SJCRH30 (cell line): ENCODE data around the gene RBM20. TPM values are rescaled to one million over a fixed set of nuclear protein-coding genes. Genes with fewer than 3 reads are reported as not detected.
A peak's percentile ranks its signal among the peaks of the same experiment; 100 is the strongest.
"Not testable (repeated sequence)": the region's sequence is repeated elsewhere in the genome, so short reads cannot be mapped to it uniquely, and the experiment has no call there.

Source experiments
- DNase-seq, 2 experiments: peaks; one replicate each; pipeline ENCODE4 v3.0.0-alpha.2; 2015 to 2020
- H3K27ac ChIP-seq: fragments of 250-450 bp; sonication (Bioruptor Pico); 2 replicates; pipeline ENCODE4 v1.5.1; 2020; ENCODE audit warnings: mild to moderate bottlenecking, moderate library complexity
- H3K27me3 ChIP-seq: fragments of 250-450 bp; sonication (Bioruptor Pico); 2 replicates; pipeline ENCODE4 v1.5.1; 2020; ENCODE audit warnings: mild to moderate bottlenecking, moderate library complexity
- H3K36me3 ChIP-seq: fragments of 250-450 bp; sonication (Bioruptor Pico); 2 replicates; pipeline ENCODE4 v1.5.1; 2020; ENCODE audit warnings: mild to moderate bottlenecking, moderate library complexity
- H3K4me1 ChIP-seq: fragments of 250-450 bp; sonication (Bioruptor Pico); 2 replicates; pipeline ENCODE4 v1.5.1; 2020; ENCODE audit warnings: mild to moderate bottlenecking, moderate library complexity
- H3K4me3 ChIP-seq: fragments of 250-450 bp; sonication (Bioruptor Pico); 2 replicates; pipeline ENCODE4 v1.5.1; 2020; ENCODE audit warnings: mild to moderate bottlenecking, moderate library complexity
- H3K9me3 ChIP-seq: fragments of 250-450 bp; sonication (Bioruptor Pico); replicated peaks from 2 replicates; pipeline ENCODE4 v1.5.1; 2020; ENCODE audit warnings: mild to moderate bottlenecking, moderate library complexity
- total RNA-seq: library from RNA; depleted of rRNA; stranded (reverse); fragments of >200 nt; shearing (Covaris generic); gene quantifications from 2 replicates; pipeline ENCODE4 v1.2.3, GENCODE V29; 2014; rRNA removed

The RBM20 gene
- total RNA-seq = 11.1 and 12.4 TPM in 2 replicates

DNA sequence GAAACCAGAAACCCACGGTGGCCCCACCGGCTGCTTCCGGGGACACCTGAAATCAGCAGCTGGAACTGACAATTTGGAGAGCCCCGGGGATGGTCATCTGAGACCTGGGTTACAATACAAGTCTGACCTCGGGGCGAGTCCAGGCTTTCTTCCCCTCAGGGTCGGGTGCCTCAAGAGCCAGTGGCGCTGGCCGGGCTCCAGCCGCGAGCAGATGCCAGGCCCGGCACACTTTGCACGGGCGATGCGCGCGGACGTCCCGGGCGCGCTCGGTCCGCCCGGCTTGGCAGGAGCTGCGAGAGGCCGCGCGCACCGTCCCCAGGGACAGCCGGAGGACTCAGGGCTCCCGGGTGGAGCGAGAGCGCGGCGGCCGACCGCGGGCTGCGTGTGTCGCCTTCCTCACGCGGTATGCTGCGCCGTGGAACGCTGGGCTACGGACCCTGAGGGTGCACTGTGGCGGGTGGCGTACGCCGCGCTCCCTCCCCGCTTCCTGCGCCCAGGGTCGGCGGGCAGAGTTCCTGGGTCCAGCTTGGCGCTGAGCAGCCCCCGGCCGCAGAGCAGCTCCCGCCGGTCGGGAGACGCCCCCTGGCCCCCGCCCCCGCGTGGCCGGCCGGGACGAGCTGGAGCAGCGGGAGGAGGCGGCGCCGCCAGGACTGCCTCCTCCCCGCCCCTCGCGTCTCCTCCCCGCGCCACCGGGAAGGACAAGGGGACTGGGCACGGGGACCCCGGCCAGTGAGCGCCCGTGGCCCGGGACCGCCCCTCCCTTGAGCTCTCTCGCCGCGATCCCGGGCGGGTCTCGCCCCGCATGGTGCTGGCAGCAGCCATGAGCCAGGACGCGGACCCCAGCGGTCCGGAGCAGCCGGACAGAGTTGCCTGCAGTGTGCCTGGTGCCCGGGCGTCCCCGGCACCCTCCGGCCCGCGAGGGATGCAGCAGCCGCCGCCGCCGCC, at the start of gene RBM20:
RBM20 (plus strand) TSS at position 684 of the 945 bp plus-strand sequence; CDS start at position 803, 119 bp downstream.
- peak; percentile 69 to 71 for DNase-seq
- H3K27ac ChIP-seq = peak within 1 kb of the TSS; percentile 95

DNA sequence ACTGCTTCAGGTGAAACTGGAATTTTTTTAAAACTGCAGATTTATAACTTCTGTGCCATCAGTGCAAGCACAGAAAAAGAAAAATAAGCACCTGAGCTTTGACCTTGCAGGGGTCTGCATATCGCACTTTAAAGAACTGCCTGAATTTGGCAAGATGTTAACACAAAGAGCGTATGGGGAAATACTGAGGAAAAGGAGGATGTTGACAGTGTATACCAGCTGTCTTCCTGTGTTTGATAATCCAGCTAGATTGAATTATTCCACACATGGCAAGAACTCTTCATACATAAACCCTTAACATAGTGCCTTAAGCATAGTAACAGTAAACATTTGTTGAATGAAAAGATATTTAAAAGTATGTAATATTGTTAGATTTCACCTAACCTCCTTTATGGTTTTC, 46.7 kb upstream of the RBM20 start:
- Histone ChIP-seq H3K36me3 (peaks cover 64% of the 10 kb centered on the region), H3K27ac (no peak overlapping the region), H3K9me3 (no peaks in the 10 kb centered on the region), H3K4me1 (no peaks in the 10 kb centered on the region), H3K27me3 (no peaks in the 10 kb centered on the region), H3K4me3 (no peak overlapping the region)
- DNase-seq = no peak

More for the DNA sequence above, at the start of gene RBM20:
- H3K9me3 ChIP-seq = no peaks in the 10 kb centered on the region
- no peaks in the 10 kb centered on the region for H3K27me3 ChIP-seq
- H3K4me3 ChIP-seq = peak within 1 kb of the TSS; percentile 90
- H3K36me3 ChIP-seq = no peaks in the 10 kb centered on the region
- peaks cover 31% of the 10 kb centered on the region for H3K4me1 ChIP-seq

DNA sequence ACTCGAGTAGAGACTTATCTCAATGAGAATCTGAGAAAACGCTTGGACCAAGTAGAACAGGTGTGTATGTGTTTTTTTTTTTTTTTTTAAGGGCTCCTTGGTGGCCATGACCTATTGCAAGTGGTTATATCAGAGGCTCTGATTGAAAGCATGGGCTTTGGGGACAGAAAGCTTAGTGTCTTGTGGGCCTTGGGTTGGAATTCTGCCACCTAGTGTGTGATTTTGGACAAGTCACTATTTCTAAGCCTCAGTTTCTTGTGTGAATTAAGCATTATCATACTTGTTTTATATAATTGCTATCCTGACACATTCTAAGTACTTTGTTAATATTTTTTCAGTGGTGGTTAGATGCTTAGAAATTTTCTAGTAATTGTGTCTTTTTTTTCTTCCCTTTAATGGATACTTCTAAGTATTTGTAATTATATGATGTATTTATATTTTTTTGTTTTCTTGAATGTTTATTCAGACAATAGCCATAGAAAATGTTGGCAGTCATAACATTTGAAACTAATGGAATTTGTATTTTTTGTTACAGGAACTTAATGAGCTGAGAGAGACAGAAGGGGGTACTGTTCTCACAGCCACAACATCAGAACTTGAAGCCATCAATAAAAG, 43.5 kb upstream of the RBM20 start:
- peak; percentile 59 to 81 for DNase-seq
- no peaks in the 10 kb centered on the region for H3K9me3 ChIP-seq
- H3K4me1 ChIP-seq = no peaks in the 10 kb centered on the region
- no peak overlapping the region for H3K27ac ChIP-seq
- H3K36me3 ChIP-seq = peaks cover 64% of the 10 kb centered on the region
- H3K4me3 ChIP-seq = no peak overlapping the region
- H3K27me3 ChIP-seq = no peaks in the 10 kb centered on the region

DNA sequence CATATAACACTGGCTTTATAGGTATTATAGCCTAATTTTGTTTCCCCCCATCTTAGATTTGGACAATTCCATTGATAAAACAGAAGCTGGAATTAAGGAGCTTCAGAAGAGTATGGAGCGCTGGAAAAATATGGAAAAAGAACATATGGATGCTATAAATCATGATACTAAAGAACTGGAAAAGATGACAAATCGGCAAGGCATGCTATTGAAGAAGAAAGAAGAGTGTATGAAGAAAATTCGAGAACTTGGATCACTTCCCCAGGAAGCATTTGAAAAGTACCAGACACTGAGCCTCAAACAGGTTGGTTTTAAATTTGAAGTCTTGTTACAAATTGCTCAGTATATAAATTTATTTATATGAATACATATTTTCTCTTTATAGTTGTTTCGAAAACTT, 42.6 kb upstream of the RBM20 start:
- DNase-seq = no peak
- Histone ChIP-seq H3K27me3 (no peaks in the 10 kb centered on the region), H3K4me1 (no peaks in the 10 kb centered on the region), H3K4me3 (no peak overlapping the region), H3K36me3 (peaks cover 66% of the 10 kb centered on the region), H3K27ac (no peak overlapping the region), H3K9me3 (no peaks in the 10 kb centered on the region)

DNA sequence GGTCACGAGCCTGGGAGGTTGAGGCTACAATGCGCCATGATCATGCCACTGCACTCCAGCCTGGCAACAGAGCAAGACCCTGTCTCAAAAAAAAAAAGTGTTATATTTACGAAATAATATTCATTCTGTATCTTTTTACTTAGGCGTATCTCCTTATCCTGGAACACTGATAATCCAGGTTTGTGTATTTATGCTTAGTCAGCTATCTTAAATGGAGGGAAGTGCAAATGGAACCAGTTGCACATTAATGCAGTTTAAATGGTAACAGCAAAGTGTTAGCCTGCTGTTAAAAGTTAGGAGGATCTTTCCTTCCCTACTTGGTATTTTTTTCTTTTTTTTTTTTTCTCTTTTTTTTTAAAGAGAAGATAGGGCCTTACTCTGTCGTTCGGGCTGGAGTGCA, 36.0 kb upstream of the RBM20 start:
- H3K27me3 ChIP-seq = no peaks in the 10 kb centered on the region
- no peak overlapping the region for H3K27ac ChIP-seq
- no peak overlapping the region for H3K4me3 ChIP-seq
- H3K9me3 ChIP-seq = no peaks in the 10 kb centered on the region
- no peak for DNase-seq
- 0 out of 2 replicates have a peak, but pooled peaks cover 5% of the 10 kb centered on the region for H3K4me1 ChIP-seq
- H3K36me3 ChIP-seq = peaks cover 26% of the 10 kb centered on the region

DNA sequence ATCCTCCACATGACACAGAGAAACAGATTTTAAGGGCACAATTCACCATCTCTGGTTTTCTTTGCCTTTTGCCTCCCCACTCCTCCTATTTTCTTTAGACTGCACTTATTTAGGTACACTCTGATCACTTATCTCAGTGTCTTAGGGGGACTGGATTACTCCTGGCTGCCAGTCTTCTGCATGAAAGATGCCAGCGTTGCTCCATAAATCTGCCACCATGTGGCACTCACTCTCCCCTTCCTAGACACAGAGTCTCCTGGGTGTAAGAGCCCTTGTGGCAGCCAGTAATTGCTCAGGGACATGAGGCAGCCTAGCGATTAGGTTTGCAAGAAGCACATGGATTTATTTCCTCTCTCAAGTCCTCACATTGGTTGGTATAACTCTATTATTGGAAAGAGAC, 34.5 kb upstream of the RBM20 start:
- Histone ChIP-seq H3K9me3 (no peaks in the 10 kb centered on the region), H3K27me3 (no peaks in the 10 kb centered on the region), H3K4me1 (peaks cover 6% of the 10 kb centered on the region), H3K4me3 (no peak overlapping the region), H3K27ac (no peak overlapping the region), H3K36me3 (peaks cover 14% of the 10 kb centered on the region)
- peak in 1 of 2 experiments; percentile 34 for DNase-seq

DNA sequence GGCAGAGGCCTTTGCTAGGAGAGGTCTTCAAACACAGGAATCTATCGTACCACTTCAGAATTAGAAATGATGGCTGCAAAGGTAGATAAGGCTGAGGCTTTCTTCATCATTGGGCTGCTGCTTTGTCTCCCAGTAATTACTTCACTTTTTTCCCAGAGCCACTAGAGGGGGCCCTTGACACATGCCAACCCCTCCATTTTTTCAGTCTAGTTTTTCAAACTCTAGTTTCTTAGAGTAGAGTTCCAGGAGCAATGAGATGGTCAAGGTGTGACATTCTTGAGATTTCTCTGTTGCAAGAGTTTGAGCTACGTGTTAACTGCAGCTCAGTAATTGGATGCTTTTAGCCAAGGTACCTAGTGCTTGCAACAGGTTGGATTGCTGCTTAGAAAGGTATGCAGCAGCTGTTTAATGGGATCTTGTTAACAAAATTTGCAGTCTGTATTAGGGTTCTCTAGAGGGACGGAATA, 33.8 kb upstream of the RBM20 start:
- no peaks in the 10 kb centered on the region for H3K27me3 ChIP-seq
- H3K4me3 ChIP-seq = no peak overlapping the region
- peaks cover 13% of the 10 kb centered on the region for H3K4me1 ChIP-seq
- DNase-seq = peak; percentile 49 to 86
- H3K27ac ChIP-seq = no peak overlapping the region
- peaks cover 6% of the 10 kb centered on the region for H3K36me3 ChIP-seq
- no peaks in the 10 kb centered on the region for H3K9me3 ChIP-seq

DNA sequence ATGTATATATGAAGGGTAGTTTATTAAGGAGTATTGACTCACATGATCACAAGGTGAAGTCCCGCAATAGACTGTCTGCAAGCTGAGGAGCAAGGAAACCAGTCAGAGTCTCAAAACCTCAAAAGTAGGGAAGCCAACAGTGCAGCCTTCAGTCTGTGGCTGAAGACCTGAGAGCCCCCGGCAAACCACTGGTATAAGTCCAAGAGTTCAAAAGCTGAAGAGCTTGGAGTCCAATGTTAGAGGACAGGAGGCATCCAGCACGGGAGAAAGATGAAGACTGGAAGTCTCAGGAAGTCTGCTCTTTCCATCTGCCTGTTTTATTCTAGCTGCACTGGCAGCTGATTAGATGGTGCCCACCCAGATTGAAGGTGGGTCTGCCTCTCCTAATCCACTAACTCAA, 33.4 kb upstream of the RBM20 start:
- not testable (repeated sequence) for H3K4me3 ChIP-seq, H3K27ac ChIP-seq, H3K9me3 ChIP-seq, H3K36me3 ChIP-seq, DNase-seq, H3K27me3 ChIP-seq
- H3K4me1 ChIP-seq = peaks cover 16% of the 10 kb centered on the region

DNA sequence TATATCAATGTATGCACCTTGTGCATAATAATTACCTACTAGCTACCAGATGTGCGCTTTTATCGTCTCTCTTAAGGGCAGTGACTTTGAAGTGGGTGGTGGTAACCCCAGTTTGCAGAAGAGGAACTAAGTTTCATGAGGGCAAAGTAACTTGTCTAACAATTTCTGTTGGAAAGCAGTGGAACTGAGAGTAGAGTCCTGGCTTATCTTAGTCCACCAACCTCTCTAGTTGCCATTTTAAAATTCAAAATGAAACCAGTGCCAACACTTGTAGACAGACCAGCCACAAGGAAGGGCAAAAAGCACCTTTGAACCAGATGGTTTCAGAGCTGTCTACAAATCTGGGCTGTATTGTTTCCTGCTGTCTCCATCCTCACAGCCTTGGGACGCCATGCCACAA, 32.0 kb upstream of the RBM20 start:
- Histone ChIP-seq H3K27ac (no peak overlapping the region), H3K4me1 (peaks cover 16% of the 10 kb centered on the region), H3K27me3 (no peaks in the 10 kb centered on the region), H3K9me3 (no peaks in the 10 kb centered on the region), H3K36me3 (no peaks in the 10 kb centered on the region), H3K4me3 (no peak overlapping the region)
- no peak for DNase-seq

DNA sequence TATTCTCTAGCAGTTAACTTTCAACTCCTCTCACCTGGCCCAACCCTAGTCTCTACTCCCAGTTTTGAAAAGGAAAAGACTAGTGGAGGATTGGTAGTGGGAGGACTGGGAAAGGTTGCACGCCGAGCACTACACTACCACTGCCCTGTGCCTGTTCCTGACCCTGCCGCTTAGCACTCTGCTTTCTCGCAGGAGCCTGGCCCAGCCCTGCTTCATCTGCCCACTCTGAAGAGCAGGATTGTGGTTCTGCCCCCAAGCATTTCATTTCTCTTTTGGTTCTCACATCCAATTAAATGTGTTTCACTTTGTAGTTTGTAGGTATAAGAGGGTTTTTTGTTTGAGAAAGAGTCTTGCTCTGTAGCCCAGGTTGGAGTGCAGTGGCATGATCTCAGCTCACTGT, 31.5 kb upstream of the RBM20 start:
- no peak for DNase-seq
- Histone ChIP-seq H3K4me3 (no peak overlapping the region), H3K4me1 (peaks cover 21% of the 10 kb centered on the region), H3K9me3 (no peaks in the 10 kb centered on the region), H3K36me3 (no peaks in the 10 kb centered on the region), H3K27ac (no peak overlapping the region), H3K27me3 (no peaks in the 10 kb centered on the region)

DNA sequence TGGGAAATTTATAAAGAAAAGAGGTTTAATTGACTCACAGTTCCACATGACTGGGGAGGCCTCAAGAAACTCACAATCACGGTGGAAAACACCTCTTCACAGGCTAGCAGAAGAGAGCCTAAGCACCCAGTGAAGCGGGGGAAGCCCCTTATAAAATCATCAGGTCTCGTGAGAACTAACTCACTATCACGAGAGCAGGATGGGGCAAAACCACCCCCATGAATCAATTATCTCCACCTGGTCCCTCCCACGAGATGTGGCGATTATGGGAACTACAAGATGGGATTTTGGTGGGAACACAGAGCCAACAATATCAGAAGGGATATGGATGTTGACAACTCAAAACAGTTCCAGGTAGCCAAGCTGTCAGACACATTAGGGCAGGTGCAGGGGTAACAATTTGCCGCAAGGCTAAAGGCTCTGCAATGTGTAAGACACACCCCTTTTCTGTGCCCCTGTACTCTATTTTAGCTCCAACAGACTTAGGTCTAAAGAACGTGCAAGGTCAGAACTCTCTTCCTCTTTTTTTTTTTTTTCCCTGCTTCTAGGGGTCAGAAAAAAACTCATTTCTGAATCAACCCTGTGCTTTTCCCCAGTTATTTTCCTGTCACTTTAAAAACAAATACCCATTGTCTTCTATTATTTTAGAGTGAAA, 30.7 kb upstream of the RBM20 start:
- Histone ChIP-seq H3K9me3 (no peaks in the 10 kb centered on the region), H3K27ac (no peak overlapping the region), H3K4me1 (peaks cover 29% of the 10 kb centered on the region), H3K4me3 (no peak overlapping the region), H3K36me3 (no peaks in the 10 kb centered on the region), H3K27me3 (no peaks in the 10 kb centered on the region)
- DNase-seq = no peak

DNA sequence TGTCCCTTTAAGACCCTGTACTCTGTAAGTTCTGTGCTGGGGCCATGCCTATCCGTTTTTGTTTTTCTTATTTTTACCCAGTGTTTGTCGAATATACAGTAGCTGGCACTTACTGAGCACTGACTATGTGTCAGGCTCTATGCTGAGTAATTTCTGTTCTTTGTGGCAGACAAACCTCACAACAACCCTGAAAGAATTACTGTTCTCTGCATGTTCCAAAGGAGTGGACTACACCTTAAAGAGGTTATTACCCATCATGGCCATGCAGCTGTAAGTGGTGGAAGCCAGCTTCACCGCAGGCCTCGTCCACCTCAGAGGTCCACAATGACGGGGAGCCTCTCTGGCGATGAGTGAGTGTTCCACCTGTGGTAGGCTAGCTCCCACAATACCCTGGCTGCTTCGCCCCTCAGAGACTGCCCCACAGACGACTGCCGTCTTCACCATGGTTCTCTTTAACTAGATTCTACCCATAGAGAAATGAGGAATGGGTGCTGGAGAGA, 30.1 kb upstream of the RBM20 start:
- Histone ChIP-seq H3K4me3 (no peak overlapping the region), H3K4me1 (peaks cover 35% of the 10 kb centered on the region), H3K36me3 (no peaks in the 10 kb centered on the region), H3K27me3 (no peaks in the 10 kb centered on the region), H3K27ac (no peak overlapping the region), H3K9me3 (no peaks in the 10 kb centered on the region)
- no peak for DNase-seq

DNA sequence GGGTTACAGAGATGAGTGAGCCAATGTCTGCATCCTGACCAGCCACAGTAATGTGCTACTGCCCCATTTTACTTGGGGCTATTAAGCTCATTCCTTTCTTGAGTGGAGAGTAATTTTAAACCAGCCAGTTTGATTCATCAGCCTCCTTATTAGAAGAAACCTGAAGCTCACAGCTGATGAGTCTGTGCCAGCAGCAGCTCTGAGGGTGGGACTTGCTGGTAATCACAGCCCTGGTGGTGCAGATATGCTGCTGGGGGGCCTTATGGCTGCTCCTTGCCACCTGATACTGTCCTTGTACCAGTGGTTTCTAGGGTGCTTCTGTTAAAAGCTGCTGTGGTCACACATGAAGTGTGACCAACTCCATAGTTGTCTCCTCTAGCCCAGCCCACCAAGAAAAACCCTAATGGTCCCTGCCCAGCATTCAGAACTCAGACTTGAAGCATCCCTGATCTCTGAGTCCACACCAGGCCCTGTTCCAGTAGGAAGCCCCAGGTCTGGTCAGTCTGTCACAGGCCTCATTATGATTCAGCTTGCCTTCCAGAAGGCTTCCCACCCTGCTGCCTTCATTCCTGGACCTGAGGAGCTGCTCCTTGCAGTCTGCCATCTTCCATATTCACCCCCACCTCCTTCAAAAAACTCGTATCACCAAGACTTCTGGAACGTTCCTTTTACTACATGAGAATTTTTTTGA, 28.9 kb upstream of the RBM20 start:
- Histone ChIP-seq H3K4me1 (peaks cover 42% of the 10 kb centered on the region), H3K9me3 (no peaks in the 10 kb centered on the region), H3K27me3 (no peaks in the 10 kb centered on the region), H3K36me3 (no peaks in the 10 kb centered on the region), H3K4me3 (no peak overlapping the region), H3K27ac (no peak overlapping the region)
- peak; percentile 69 to 83 for DNase-seq

DNA sequence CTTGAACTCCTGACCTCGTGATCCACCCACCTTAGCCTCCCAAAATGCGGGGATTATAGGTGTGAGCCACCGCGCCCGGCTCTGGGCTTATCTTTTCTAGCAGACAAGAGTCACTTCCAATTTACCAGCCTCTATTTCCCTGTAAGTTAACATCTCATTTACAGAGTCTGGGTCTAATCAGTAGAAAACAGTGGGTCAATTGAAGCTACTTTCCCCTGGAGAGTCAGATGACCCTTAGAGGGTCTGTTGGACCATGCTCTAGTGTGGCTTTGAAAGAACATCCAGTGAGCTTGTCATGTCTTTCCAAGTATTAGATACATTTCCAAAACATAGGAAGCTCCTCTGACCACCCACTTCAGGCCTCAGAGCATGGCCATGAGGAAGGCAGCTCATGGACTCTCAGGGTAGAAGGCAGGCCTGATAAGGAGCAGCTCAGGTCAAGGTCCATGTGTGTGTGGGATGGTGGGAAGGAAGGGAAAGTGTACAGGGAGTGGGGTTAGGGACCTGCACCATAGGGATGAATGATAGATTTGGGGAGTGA, 27.6 kb upstream of the RBM20 start:
- H3K4me3 ChIP-seq = no peak overlapping the region
- peaks cover 47% of the 10 kb centered on the region for H3K4me1 ChIP-seq
- no peaks in the 10 kb centered on the region for H3K9me3 ChIP-seq
- H3K27ac ChIP-seq = no peak overlapping the region
- no peaks in the 10 kb centered on the region for H3K36me3 ChIP-seq
- H3K27me3 ChIP-seq = no peaks in the 10 kb centered on the region
- DNase-seq = no peak
